NCI-H526 treated with DMSO at 0.1 percent for 48 hours (cell line): Measurements from ENCODE around the gene LPP.

ENCODE experiments used
- DNase-seq: peaks from one replicate; lab custom pipeline; 2025; lab: John Stamatoyannopoulos, UW

The LPP gene

DNA sequence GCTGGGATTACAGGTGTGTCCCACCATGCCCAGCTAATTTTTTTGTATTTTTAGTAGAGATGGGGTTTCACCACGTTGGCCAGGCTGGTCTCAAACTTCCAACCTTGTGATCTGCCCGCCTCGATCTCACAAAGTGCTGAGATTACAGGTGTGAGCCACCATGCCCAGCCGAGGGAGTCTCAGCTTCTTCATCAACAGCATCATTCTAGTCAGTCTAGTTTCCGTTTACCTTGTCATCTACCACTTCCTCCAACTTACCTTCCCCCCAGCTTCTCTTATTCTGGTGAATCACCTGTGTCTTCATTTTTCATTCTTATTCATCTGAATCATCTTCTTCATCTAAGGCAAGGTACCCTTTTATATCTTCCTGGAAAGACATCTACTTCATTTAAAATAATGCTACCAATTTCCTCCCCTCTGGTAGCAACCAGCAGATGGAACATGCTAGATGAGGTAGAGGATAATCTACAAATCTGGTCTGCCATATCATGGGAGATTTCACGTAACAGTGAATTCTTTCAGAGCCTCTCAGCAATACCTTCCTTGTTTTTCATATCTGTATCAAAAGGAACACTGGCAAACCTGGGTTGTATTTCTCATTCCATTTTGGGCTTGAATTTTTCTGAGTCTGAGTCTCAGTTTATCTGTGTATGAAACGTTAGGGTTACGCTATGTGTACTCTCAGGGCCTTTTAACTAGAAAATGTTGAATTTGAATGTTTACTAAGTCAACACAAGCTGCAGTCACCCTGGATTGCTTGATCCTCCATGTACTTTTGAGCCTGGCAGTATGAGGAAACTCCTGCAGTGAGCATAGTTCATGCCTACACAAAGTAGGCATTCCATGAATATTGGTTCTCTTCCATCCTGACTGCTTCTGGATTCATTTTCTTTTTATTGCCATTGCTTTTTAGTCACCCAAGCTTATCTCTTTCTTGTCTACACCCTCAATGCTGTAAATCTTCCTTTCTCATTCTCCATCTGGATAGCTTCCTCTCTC lies 16.8 kb downstream of the LPP start:
- no peak for DNase-seq

DNA sequence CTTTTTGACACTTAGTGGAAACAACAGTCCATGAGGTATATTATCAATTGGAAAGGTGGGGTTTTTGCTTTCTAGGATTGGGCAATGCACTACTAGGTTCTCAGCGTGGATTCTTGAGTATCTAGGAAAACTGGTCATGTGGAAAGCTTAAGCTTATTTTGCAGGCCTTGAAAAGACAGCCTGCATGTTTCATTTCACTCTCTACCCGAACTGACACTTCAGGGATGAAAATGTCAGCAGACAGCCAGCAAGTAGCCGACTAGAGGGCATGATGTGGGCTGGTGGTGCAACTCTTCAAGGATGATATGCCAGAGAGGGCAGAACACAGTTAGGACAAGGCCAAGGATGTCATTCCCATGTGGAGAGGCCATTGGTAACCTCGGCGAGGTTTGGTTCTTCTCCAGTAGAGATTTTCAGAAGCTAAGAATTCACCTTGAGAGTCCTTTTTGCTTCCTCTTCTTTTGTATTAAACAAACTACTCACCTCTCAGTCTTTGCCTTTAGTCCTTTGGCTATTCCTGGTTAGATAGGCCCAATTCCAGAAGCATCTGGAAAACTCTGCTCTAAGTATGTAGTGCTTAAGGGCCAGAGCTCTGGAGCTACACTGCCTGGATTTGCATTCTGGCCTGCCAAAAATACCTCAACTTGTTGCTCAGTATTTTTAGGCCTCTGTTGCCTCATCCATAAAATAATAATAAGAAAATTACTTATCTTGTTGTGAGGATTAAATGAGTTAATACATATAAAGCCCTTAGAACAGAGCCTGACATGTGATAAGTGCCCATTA lies 17.9 kb downstream of the LPP start:
- DNase-seq: no peak

DNA sequence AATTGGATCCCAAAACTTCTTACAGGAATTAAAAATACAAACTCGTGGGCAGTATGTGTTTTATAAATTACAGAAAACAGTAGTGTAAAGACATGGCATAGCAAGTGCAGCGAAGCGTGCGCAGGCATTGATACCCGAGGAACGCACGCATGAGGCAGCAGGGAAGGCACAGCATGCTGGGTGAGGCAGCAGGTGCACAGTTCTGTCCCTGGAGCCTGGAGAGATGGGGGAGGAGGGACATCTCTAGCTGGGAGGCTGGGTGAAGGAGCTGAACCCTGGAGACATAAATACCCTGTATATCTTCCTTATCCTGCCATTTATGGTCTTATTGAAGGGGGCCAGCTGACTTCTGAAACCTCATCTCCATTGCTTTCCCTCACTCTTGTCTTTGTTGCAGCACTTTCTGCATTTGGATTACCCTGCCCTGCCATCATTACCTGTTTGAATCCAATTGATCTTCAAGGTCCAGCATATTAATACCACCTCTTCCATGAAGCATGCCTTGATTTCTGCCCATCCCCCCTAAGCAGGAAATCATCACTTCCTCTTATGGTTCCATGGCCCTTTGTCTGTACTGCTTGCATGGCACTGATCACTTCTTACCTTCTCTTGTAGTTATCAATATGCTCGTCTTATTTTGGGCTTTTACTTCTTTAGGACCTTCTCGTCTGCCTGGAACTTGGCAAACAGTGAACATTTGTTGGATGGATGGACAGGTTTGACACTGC lies 20.5 kb downstream of the LPP start:
- no peak for DNase-seq

DNA sequence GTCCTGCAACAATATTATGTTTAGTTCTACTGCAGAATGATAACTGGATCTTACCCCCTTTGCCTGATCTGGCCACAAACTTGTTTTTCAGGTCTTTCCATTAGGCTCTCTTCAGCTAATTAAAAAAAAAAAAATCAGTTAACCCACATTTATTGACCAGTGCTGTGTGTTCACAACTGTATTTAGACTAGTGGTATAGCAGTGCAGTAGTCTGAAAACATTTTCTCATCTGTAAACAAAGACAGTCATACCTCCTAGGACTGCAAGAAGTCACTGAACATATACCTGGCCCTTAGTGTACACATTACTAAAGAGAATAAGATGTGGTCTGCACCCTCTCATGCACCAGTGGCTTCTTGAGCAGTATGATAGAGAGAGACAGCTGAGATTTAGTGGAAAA lies 22.5 kb downstream of the LPP start:
- DNase-seq: no peak

DNA sequence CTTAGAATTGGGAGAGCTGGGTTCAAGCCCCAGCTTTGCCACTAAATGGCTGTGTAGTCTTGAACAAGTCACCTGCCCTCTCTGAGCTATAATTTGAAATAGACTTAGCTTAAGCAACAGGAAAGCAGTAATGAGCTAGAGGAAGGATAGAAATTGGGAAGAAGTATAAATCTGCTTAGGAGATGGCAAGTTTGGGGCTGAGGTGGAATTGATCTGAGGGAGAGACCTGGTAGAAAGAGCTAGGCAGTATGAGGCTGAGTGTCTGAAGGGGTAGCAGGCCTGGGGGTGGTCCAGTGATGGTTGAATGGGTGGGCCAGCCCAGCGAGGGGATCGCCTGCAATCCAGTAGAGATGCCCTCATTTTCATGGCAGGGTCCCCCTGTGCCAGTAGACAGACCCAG lies 22.9 kb downstream of the LPP start:
- no peak for DNase-seq

DNA sequence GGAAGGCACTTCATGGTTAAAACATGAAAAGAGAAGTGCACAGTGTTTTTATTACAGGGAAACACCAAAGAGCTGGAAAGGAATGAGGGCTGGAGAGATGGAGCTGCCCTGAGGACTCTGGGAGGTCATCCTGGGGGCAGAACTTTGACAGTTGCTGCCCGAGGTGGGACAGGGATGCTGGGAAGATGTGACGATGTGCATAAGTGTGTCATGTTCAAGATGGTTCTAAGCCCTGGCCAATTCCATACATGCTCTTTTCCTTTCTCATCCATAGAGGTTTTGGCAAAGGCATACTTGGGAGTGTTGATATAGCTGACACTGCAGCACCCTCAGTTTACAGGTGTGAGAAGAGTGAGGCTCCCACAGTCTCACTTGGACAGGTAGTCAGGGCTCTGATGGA lies 23.8 kb downstream of the LPP start:
- DNase-seq: no peak

DNA sequence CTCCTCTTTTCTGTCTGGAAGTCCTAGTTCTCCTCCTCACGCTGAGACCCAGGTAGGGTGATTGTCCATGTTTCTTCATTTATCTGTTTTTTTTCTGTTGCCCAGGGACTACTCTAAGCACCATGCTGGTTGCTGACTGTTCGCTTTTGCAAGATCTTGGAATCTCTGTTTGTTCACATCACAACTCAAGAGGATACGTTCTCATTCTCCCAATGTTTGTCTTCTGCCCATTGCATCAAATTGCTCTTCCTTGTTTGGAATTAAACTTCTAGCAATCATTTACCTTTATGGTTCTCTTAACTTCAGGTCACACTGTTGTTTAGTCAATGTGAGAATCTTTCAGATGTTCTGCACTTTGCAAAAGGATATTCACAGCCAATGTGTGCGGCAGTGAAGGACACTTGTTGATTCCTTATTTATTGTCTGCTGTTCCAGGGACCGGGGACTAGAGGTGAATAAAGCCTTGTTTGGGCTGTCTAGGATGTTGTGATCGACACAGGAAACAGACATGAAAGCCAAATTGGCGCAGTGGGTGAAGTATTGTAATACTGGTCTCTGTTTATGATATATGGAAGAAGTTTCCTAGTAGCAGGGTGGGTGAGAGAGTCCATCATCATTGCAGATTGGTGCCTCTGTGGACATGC lies 24.5 kb downstream of the LPP start:
- no peak for DNase-seq

DNA sequence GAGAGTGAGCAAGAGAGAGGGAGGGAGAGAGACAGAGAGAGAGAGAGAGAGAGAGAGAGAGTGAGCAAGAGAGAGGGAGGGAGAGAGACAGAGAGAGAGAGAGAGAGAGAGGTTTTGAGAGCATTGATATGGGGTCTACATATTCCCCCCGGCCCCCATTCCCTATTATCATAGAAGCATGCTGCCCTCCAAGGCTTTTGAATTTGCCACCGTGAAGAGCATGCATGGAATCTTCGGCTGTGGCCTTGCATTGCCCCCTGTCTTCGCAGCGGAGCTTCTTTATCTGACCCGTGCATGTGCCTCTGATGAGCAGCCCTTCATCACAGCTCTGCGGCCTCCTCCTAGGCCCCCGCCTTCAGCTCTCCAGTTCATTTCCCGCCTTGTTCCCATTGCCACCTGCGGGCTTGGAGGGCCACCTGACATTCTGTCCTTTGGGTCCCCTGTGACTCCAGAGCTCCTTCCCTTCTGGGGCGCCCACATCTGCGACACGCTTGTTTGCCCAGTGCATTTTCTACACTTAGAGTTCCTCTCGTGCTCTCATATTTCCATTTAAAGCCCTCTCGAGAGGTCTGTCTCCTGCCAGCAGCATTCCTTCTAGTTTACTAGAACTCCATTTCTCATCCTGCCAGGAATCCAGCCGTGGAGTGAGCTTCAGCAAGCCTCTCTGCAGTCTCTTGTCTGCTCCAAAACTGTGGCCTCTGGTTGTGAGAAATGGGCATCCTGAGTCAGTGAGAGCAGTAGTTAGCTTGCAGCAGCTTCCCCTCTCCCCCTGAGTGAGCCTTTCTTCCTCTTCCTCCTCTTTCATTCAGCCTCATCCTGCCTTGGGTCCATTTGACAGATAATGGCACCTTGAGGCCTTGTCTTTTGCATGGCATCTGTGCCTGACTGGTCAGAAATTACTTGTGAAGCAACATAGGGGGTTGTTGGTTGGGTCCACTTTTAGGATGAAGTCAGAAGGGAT lies 25.3 kb downstream of the LPP start:
- no peak for DNase-seq

DNA sequence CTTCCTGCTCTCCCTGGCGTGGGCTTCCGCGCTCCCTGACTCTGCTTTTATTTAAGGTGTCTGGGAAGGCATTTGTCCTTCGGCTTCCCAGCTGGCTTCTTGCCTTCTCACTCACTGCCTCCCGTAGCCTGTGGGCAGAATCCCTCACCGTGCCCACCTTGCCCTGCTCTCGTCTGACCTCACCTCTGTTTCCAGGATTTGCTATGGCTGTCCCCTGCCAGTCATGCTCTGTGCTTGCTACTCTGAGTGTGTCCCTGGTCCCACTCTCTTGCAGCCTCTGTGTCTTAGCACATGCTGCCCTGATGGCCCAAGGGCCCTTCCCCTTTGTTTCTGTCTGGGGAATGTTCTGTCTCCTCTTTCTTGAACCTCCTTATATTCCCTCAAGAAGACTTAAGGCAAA lies 26.2 kb downstream of the LPP start:
- no peak for DNase-seq

DNA sequence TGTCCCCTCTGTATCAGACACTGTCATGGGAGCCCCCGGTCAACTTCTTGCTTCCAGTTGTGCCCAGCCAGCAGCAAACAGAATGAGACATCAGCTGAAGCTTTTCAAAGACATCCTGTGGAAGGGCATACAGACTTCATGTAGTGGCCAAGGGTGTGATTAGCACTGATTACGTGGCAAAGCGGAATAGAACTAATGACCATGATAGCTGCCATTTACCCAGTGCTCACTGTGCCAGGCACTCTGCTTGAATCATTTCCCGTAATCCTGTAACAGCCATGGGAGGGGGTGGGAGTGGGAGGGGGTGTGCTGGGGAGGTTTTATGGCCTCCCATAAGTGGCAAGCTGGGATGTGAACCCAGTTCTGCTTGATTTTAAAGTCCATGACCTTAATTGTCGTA lies 29.5 kb downstream of the LPP start:
- DNase-seq: no peak

DNA sequence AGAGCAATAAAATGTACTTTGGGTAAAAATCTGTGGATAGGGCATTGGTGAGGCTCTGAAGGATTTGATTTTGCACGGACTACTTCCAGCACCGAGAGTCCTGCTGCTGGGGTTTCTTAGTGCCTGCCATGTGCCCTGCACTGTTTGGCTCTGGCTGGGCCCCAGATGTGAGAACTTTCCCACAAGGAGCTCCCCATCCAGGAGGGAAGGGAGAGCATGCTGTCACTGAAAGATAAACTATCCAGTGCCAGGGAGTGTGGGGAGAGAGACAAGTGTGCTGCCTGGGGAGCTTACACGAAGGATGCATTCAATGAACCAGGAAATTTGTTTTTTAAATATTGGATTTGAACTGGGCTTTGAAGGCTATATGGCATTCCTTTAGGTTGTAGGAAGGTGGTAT lies 30.2 kb downstream of the LPP start:
- DNase-seq: no peak

DNA sequence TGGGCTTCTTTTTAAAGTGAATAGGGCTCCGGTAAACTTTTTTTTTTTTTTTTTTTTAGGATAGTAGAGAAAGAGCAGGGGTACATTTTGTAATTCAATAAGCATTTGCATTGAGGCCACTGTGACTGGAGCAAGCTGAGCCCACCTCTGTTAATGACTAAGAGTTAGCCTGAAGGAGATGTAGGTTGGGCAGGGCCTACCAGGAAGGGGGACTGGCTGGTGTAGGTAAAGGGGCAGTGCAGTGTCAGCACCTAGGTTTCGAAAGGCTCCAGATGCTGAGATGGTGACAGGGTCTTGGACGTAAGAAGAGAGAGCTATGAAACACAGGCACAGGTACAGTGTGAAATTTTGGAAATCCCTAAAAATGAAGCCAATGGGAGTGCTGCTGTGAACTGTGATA lies 30.7 kb downstream of the LPP start:
- DNase-seq: no peak

DNA sequence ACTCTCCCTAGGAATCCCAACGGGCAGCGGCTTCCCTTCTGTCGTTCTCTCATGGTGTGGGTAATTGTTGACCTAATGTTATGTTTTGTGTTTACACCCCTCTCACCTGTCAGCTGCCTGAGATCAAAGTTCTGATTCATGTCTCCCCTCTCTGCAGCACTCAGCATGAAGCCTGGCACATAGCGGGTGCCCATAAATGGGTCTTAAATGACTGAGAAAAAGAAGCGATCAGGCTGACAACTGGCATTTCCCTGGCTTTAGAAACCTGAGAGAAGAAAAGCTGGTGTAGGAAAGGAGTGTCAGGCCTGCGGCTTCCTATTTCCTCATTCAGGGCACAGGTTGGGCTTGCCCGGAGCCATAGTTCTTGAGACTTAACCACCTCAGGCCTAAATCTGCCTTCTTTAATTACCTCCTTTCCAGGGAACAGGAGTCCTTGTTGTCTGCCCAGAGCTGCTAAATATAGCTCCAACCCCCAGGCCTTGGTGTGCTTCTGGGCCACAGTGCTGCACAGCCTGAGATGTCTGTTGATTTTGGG lies 31.8 kb downstream of the LPP start:
- DNase-seq: no peak

DNA sequence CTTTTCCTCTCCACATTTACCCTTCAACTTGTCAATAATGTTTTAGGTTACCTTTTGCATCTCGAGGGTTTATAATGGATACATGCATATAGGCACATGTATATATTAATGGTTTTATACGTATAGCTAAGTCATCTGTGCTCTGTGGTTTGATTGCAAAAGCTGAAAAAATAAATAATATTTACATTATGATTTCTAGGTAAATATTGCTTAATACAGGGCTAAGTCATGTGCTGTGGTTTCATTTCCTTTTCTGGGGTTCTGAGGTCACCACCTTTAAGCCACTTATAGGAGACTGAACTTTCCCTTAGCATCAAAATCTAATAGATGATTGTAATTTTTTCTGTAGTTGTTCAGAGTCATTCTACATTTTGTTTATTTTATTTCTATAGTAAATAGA lies 33.1 kb downstream of the LPP start:
- no peak for DNase-seq

DNA sequence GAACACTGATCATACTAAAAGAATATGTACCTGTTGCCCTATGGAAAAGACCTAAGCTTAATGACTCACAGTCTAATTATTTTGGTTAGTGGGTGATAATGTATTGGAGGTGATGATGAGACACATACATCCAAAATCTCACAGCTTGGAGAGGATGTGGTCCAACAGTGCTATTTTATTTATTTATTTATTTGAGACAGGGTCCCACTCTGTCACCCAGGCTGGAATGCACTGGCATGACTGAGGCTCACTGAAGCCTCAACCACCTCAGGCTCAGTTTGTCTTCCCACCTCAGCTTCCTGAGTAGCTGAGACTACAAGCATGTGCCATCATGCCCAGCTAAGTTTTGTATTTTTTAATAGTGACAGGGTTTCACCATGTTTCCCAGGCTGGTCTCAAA lies 35.0 kb downstream of the LPP start:
- DNase-seq: no peak

DNA sequence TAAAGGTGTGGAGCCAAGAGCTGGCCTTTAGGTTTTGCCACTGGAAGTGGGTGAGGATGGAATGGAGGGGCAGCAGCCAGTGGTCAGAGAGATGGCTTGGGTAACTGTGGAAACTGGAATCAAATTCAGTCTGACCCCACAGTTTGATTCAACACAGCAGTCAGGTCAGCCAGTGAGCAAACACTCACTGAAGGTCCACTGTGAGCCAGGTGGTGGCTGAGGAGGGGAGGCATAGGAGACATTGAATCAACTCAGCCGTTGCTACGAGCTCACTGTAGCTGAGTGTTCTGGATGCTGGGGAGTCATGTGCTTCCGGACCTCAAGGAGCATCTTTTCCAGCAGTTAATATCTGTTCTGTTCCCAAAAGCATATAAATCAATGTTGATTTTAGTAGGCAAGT lies 37.5 kb downstream of the LPP start:
- DNase-seq: no peak

DNA sequence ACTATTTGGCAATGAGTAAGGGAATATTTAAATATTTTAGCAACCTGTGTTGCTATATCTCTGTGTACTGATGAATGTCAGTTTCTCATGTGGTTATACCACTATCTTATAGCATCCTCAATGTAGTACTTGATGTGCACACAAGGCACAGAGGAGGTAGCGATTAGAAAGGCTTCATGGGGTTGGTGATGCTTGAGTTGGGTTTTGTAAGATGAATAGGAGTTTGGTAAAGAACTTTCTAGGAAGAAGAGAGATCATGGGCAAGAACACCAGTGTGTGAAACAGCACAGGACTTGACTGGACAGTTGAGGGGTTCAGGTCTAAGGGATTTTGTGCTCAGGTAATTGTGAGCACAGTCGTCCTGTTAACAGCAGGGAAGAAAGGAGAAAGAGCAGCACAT lies 38.1 kb downstream of the LPP start:
- no peak for DNase-seq

DNA sequence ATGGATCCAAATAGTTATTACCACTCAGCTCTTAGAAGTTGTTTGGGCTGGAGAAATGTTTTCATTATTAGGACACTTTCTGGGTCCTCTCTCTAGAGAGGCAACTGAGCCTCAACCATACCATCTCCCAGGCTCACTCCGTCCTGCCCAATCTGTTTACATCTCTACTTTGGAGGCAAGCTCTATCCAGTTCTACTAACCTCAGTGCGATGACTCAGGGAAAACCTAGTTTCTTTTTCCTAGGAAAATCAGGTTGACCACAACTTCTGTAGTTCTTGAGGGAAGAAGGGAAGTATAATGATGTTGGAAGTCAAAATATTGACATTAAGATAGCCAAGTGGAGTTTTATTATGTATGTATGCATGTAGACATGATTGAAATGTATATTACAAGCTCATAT lies 40.4 kb downstream of the LPP start:
- DNase-seq: no peak

DNA sequence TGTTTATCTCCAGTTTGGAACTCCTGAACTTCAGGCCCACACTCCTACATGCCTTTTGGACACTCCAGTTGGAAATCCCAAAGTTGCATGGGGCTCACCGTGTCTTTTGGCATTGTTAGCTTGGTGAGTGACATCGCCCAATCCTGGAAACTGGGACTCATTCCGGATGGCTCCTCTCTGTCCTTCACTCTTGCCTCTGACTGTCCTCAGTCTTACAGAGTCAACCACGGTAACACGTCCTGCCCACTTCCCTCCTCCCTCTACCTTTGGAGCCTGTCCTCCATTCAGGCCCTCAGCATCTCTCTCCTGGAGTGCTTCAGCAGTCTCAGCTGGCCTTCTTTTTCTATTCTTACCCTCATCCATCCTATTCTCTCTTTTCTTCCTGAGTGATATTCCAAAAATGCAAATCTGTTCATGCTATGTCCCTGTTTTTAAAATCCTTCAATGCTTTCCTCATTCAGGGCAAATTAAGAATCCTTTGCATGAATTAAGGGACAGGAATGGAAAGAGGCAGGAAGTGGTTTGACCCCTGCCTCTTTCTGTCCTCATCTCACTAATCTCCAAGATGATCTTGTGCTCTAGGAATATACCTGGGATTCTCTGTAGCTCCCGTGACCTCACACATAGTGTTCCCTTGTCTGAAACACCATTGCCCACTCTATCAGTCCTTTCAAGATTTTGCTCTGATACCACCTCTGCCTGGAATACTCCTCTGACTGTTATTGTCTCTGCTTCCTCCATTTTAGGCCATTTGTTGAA lies 42.5 kb downstream of the LPP start:
- no peak for DNase-seq

DNA sequence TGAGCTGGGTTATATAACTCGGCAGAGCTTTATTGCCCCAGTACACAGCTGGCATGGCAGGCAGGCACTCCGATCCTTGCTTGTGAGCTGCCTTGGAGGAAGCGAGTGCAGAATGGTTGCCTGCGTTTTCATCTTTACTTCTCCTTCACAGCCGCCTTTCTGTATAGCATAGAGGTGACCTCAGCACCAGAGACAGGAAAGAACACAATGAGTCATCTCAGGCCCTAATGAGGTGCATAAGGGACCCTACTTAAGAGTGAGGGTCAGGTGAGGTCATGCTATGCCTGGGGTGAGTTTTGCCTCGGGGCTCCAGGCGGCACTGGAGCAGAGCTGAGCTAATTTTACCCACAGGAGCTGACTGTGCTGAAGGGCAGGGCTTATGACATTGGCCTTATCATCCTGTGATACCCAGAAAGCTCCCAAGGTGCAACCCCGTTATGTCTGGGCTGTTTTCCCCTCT lies 43.5 kb downstream of the LPP start:
- DNase-seq: no peak
